ENCODE data around the gene LRRC73. TPM values are rescaled to one million over a fixed set of nuclear protein-coding genes. Genes with fewer than 3 reads are reported as not detected.

LRRC73 gene
- total RNA-seq, 1 experiment from 2014 or later, result 0.58 TPM

DNA sequence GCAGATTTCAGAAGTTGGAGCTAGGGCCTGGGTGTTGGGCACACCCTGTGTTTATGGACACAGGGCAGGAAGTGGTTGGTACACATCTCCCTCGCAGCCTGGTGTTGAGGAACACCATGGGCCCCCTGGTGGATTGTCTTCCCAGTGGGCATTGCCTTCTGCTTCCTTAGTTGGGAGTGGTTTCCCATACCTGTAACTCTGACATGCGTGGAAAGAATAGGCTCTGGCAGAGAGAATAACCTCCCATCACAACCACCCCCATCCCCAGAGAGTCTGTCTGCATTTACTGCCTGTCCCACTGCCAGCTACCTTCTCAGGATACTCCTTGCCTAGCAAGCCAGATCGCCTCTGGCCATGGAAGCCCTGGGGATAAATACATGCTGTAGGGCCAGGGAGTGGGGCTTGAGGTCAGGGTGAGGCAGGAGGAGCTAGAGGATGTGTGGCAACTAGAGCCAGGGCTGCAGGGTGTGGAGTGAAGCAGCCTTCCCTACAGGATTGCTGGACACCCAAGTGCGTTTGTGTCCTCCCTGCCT lies 14.7 kb downstream of the LRRC73 start:
- BruUV-seq (replicated peaks), result no TSS peak
- peak overlapping the region; percentile 50 for H3K27ac ChIP-seq (ENCODE audit: low read depth, low read length, poor library complexity, severe bottlenecking)
- ChIA-PET CTCF (no interaction called here), POLR2A (ENCODE audit: low non-redundant PET) (no interaction called here)
- peak; percentile 37; the same call in 1 of the 2 replicates for TF ChIP-seq CTCF (conservative IDR thresholded peaks at IDR 0.05; ENCODE audit: low read depth, low read length)
- TF ChIP-seq EZH2 (IDR thresholded peaks at IDR 0.05; ENCODE audit: borderline replicate concordance, low read depth, low read length, poor library complexity, severe bottlenecking), result no peak
- H3K4me3 ChIP-seq (ENCODE audit: low read depth, low read length, poor library complexity, severe bottlenecking), result no peak overlapping the region
- intact Hi-C loops (cut with micrococcal nuclease; ENCODE audit: unreplicated experiment), result no loop called here
- H3K36me3 ChIP-seq (ENCODE audit: insufficient read depth, low read length, poor library complexity, severe bottlenecking), result peaks cover 21% of the 10 kb centered on the region
- no peaks in the 10 kb centered on the region for H3K9me3 ChIP-seq (ENCODE audit: low read depth, low read length, poor library complexity, severe bottlenecking)
- H3K27me3 ChIP-seq (replicated peaks; ENCODE audit: insufficient read depth, low read depth, low read length, poor library complexity), result no peaks in the 10 kb centered on the region
- peaks cover 35% of the 10 kb centered on the region for H3K4me1 ChIP-seq (ENCODE audit: insufficient read depth, low read length, poor library complexity, severe bottlenecking)
- no peak for DNase-seq (ENCODE audit: low spot score)

- POLR2A ChIA-PET (ENCODE audit: low non-redundant PET), result no interaction called here
These were observed 15.4 kb downstream of the LRRC73 start for GRCh38 chr6:43494766-43495165.

GRCh38 chr6:43494321-43494720 lies 15.8 kb downstream of the LRRC73 start:
- DNase-seq (ENCODE audit: low spot score), result no peak
- Histone ChIP-seq H3K4me3 (ENCODE audit: low read depth, low read length, poor library complexity, severe bottlenecking) (no peak overlapping the region), H3K36me3 (ENCODE audit: insufficient read depth, low read length, poor library complexity, severe bottlenecking) (peaks cover 11% of the 10 kb centered on the region), H3K27ac (ENCODE audit: low read depth, low read length, poor library complexity, severe bottlenecking) (no peak overlapping the region), H3K4me1 (ENCODE audit: insufficient read depth, low read length, poor library complexity, severe bottlenecking) (peaks cover 39% of the 10 kb centered on the region), H3K9me3 (ENCODE audit: low read depth, low read length, poor library complexity, severe bottlenecking) (no peaks in the 10 kb centered on the region), H3K27me3 (replicated peaks; ENCODE audit: insufficient read depth, low read depth, low read length, poor library complexity) (no peaks in the 10 kb centered on the region)
- intact Hi-C loops (cut with micrococcal nuclease; ENCODE audit: unreplicated experiment), result no loop called here
- TF ChIP-seq CTCF (conservative IDR thresholded peaks at IDR 0.05; ENCODE audit: low read depth, low read length) (no peak), EZH2 (IDR thresholded peaks at IDR 0.05; ENCODE audit: borderline replicate concordance, low read depth, low read length, poor library complexity, severe bottlenecking) (no peak)
- POLR2A ChIA-PET (ENCODE audit: low non-redundant PET), result no interaction called here
- no TSS peak for BruUV-seq (replicated peaks)
- CTCF ChIA-PET, result no interaction called here

More at GRCh38 chr6:43494766-43495165, 15.4 kb downstream of the LRRC73 start:
- Histone ChIP-seq H3K4me1 (ENCODE audit: insufficient read depth, low read length, poor library complexity, severe bottlenecking) (peaks cover 35% of the 10 kb centered on the region), H3K27me3 (replicated peaks; ENCODE audit: insufficient read depth, low read depth, low read length, poor library complexity) (no peaks in the 10 kb centered on the region), H3K27ac (ENCODE audit: low read depth, low read length, poor library complexity, severe bottlenecking) (no peak overlapping the region), H3K4me3 (ENCODE audit: low read depth, low read length, poor library complexity, severe bottlenecking) (no peak overlapping the region), H3K9me3 (ENCODE audit: low read depth, low read length, poor library complexity, severe bottlenecking) (no peaks in the 10 kb centered on the region), H3K36me3 (ENCODE audit: insufficient read depth, low read length, poor library complexity, severe bottlenecking) (peaks cover 15% of the 10 kb centered on the region)
- TF ChIP-seq CTCF (conservative IDR thresholded peaks at IDR 0.05; ENCODE audit: low read depth, low read length), result no peak
- no peak for TF ChIP-seq EZH2 (IDR thresholded peaks at IDR 0.05; ENCODE audit: borderline replicate concordance, low read depth, low read length, poor library complexity, severe bottlenecking)
- BruUV-seq (replicated peaks), result no TSS peak
- intact Hi-C loops (cut with micrococcal nuclease; ENCODE audit: unreplicated experiment), result no loop called here
- no peak for DNase-seq (ENCODE audit: low spot score)
- CTCF ChIA-PET, result no interaction called here

Data from A673 (cell line).